Measurements from ENCODE around the gene CTNNA2.

Gene CTNNA2

DNA sequence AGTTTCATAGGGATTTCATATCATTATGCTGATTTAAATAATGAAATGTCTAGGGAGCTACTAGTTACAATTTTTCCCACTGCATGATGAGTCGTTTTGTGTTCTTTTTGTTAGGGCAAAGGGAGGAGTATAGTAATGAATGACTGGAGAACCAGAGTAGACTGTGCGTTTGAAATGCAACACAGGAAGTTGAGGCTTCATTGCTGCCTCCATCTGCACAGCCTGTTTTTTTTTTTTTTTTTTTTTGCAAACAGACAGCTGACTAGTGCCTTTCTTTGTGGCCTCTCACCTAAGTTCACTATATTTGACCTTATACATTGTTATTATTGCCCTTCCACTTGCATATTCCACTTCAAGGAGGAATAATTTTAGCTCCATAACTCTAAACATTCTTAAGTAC is 1078.4 kb downstream of the CTNNA2 start:
- DNase-seq (ENCODE audit: low read depth in 2 of 2) = no peak
- TF ChIP-seq, protein P1, sequence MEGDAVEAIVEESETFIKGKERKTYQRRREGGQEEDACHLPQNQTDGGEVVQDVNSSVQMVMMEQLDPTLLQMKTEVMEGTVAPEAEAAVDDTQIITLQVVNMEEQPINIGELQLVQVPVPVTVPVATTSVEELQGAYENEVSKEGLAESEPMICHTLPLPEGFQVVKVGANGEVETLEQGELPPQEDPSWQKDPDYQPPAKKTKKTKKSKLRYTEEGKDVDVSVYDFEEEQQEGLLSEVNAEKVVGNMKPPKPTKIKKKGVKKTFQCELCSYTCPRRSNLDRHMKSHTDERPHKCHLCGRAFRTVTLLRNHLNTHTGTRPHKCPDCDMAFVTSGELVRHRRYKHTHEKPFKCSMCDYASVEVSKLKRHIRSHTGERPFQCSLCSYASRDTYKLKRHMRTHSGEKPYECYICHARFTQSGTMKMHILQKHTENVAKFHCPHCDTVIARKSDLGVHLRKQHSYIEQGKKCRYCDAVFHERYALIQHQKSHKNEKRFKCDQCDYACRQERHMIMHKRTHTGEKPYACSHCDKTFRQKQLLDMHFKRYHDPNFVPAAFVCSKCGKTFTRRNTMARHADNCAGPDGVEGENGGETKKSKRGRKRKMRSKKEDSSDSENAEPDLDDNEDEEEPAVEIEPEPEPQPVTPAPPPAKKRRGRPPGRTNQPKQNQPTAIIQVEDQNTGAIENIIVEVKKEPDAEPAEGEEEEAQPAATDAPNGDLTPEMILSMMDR (IDR thresholded peaks at IDR 0.05; ENCODE audit: low read depth, low read length) = no peak
- H3K4me3 ChIP-seq (replicated peaks in 1 of 2; ENCODE audit: low read depth in 2 of 2, low read length in 2 of 2) = no peak overlapping the region

DNA sequence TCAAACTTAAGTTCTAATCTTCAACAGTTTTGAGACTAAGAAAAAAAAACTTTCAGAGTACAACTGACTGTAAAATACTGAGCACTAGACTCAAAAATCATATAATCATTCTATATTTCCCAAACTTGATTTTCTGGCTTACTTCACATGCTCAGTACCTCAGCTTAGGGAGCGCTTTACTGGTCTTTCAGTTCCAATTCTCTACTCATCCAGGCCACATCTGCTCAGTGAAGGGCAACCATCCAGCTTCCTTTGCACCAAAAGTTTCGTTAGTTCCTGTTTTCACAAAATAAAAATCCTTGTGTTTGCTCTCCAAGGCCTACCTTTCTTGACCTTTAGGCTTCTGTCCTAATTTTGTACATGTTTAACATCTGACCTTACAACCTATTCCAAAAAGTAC is 1079.3 kb downstream of the CTNNA2 start:
- TF ChIP-seq, protein P1 (IDR thresholded peaks at IDR 0.05; ENCODE audit: low read depth, low read length) = no peak
- DNase-seq (ENCODE audit: low read depth in 2 of 2) = no peak
- no peak overlapping the region for H3K4me3 ChIP-seq (replicated peaks in 1 of 2; ENCODE audit: low read depth in 2 of 2, low read length in 2 of 2)

DNA sequence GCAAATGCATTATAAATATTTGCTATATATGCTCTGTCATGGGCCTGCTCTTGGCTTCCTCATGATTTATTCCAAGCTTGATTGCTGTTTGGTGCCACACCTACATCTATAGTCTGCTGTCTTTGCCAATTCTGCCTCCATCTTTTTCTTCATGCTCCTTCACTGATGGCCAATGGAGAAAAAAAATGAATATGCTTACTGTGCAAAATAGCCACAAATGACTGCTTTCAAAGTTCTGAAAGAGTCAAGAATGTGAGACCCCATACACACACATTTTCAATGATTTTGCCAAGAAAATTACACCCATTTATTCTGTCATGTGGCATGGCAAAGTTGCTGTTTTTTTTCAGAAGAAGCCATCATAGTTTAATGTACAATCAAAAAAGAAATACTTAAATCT is 1097.3 kb downstream of the CTNNA2 start:
- DNase-seq (ENCODE audit: low read depth in 2 of 2) = no peak
- H3K4me3 ChIP-seq (replicated peaks in 1 of 2; ENCODE audit: low read depth in 2 of 2, low read length in 2 of 2) = no peak overlapping the region
- TF ChIP-seq, protein P1 (IDR thresholded peaks at IDR 0.05; ENCODE audit: low read depth, low read length) = no peak

DNA sequence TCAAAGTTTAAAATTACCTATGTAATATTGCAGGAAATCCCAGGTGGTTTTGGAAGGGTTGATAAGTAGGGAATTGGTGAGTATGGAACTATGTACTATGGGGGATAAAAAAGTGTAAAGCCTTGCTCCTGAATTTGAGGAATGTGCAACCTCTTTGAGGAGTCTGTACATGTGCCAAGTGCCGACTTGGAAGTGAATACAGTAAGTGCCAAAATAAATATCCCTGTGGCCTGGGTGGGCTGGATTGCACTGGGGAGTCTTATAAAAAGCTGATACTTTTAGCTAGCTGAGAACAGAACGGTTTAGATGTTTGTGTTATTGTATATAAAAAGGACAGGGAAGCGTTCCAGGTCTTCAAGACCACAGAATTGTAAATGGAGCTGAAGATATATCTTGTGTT is 1108.8 kb downstream of the CTNNA2 start:
- H3K4me3 ChIP-seq (replicated peaks in 1 of 2; ENCODE audit: low read depth in 2 of 2, low read length in 2 of 2) = no peak overlapping the region
- TF ChIP-seq, protein P1 (IDR thresholded peaks at IDR 0.05; ENCODE audit: low read depth, low read length) = no peak
- DNase-seq (ENCODE audit: low read depth in 2 of 2) = no peak

DNA sequence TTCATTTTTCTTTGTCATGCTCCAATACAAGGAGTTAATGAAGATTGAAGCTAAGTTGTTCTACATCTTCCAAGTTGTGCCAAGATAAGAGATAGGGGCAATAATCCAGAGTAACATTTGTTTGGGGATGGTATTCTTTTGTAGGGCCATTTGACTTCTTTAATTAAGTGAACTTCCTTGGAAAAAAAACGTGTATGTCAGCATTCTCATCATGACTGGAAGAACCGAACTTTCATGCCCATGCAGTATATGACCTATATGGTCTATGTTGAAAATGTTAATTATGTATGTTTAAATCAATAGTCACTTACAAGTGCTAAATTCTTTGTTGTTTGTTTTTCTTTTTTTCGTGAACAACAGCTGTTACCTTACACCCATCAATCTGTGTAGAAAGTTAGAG is 1111.2 kb downstream of the CTNNA2 start:
- no peak overlapping the region for H3K4me3 ChIP-seq (replicated peaks in 1 of 2; ENCODE audit: low read depth in 2 of 2, low read length in 2 of 2)
- TF ChIP-seq, protein P1 (IDR thresholded peaks at IDR 0.05; ENCODE audit: low read depth, low read length) = no peak
- no peak for DNase-seq (ENCODE audit: low read depth in 2 of 2)

DNA sequence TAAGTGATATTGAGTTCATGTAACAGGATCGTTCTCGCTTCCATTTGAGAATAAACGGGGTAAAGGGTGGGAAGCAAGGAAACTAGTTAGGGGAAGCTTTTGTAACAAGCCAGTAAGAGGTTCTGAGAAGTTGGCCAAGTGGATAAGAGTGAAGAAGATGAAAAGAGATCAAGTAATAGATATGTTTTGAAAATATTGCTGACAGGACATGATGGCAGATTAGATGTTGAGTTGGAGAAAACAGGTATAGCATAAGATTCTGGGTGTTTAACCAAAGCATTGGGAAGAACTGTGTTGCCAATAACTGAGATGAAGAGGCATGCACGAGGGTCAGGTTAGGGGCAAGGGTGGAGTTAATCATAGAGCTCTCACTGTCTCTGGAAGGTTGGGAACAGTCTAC is 1121.7 kb downstream of the CTNNA2 start:
- TF ChIP-seq, protein P1 (IDR thresholded peaks at IDR 0.05; ENCODE audit: low read depth, low read length) = no peak
- DNase-seq (ENCODE audit: low read depth in 2 of 2) = no peak
- H3K4me3 ChIP-seq (replicated peaks in 1 of 2; ENCODE audit: low read depth in 2 of 2, low read length in 2 of 2) = no peak overlapping the region

DNA sequence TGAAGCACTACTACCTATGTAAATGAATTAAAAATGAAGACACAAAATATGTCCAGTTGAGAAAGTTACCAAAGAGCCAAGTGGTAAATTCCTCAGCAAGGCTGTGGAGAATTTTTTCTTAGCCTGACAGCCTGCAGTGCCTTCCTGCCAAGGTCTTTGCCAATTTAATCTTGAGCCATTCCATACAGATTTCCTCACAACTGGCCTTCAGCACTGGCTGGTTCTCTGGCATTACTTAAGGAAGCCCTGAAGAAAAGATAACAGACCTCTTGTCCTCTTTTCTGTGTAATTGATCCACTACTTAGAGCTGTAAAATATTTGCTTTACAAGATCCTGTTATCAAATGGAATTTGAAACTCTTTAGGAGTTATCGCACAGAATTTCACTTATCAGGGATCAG is 1125.9 kb downstream of the CTNNA2 start:
- no peak for DNase-seq (ENCODE audit: low read depth in 2 of 2)
- TF ChIP-seq, protein P1 (IDR thresholded peaks at IDR 0.05; ENCODE audit: low read depth, low read length) = no peak
- no peak overlapping the region for H3K4me3 ChIP-seq (replicated peaks in 1 of 2; ENCODE audit: low read depth in 2 of 2, low read length in 2 of 2)

Measured in cardiac fibroblast (primary cell).